A549 (cell line): Measurements from ENCODE around the gene IRX3.

Experiments
- BHLHE40 ChIP-seq: IDR thresholded peaks from 2 replicates; pipeline ENCODE4 v1.6.1; 2012; ENCODE audit warnings: low read depth, low read length, inconsistent platforms
- CTCF ChIP-seq: fragments of >200 bp; sonication (Bioruptor Twin); formaldehyde crosslinking; IDR thresholded peaks from 3 replicates; pipeline ENCODE4 v1.5.1; 2016
- EP300 ChIP-seq, 2 experiments: fragments of >200 bp; sonication (Bioruptor Twin); formaldehyde crosslinking; IDR thresholded peaks; 2 replicates in 1 of 2; 3 replicates in 1 of 2; pipeline ENCODE4 v1.6.1; 2016 to 2017
- JUN ChIP-seq, 2 experiments: fragments of >200 bp; sonication (Bioruptor Twin); formaldehyde crosslinking; IDR thresholded peaks; 2 replicates in 1 of 2; 3 replicates in 1 of 2; pipeline ENCODE4 v1.6.1; 2016 to 2017
- KDM1A ChIP-seq: fragments of 200-600 bp; sonication (generic); IDR thresholded peaks from 2 replicates; pipeline ENCODE4 v1.6.1; 2016; ENCODE audit warnings: low read depth, mild to moderate bottlenecking
- MAX ChIP-seq: IDR thresholded peaks from 2 replicates; pipeline ENCODE4 v1.6.1; 2012
- MYC ChIP-seq: IDR thresholded peaks from 2 replicates; pipeline ENCODE4 v1.6.1; 2012; ENCODE audit warnings: mild to moderate bottlenecking, inconsistent platforms, low read length, improper control_type of control experiment, borderline replicate concordance
- NR3C1 ChIP-seq: fragments of >200 bp; sonication (Bioruptor Twin); formaldehyde crosslinking; IDR thresholded peaks from 3 replicates; pipeline ENCODE4 v1.6.1; 2017
- PBX3 ChIP-seq: IDR thresholded peaks from 2 replicates; pipeline ENCODE4 v1.6.1; 2012
- POLR2A ChIP-seq: IDR thresholded peaks from 2 replicates; pipeline ENCODE4 v1.6.1; 2012; ENCODE audit warnings: mild to moderate bottlenecking, low read length
- RAD21 ChIP-seq, 2 experiments: fragments of >200 bp in 1 of 2; sonication (Bioruptor Twin) in 1 of 2; formaldehyde crosslinking in 1 of 2; IDR thresholded peaks in 1 of 2; conservative IDR thresholded peaks in 1 of 2; 2 replicates in 1 of 2; 3 replicates in 1 of 2; pipeline ENCODE4 v1.6.1; 2012 to 2018; ENCODE audit warnings: inconsistent platforms in 1 of 2
- REST ChIP-seq: fragments of 200-600 bp; sonication (generic); IDR thresholded peaks from 2 replicates; pipeline ENCODE4 v1.6.1; 2016; ENCODE audit warnings: antibody characterized with exemption, mild to moderate bottlenecking, moderate library complexity
- RNF2 ChIP-seq: fragments of 200-600 bp; sonication (generic); IDR thresholded peaks from 2 replicates; pipeline ENCODE4 v1.6.1; 2016; ENCODE audit warnings: low read depth, mild to moderate bottlenecking, antibody characterized with exemption, moderate library complexity, borderline replicate concordance

GRCh38 chr16:54242199-54242598 is 44.4 kb downstream of the IRX3 start:
- TF ChIP-seq KDM1A, result no peak
- no peak for TF ChIP-seq CTCF
- TF ChIP-seq MAX, result no peak
- no peak for TF ChIP-seq POLR2A
- TF ChIP-seq REST, result no peak
- TF ChIP-seq PBX3, result no peak
- no peak for TF ChIP-seq RNF2
- TF ChIP-seq BHLHE40, result no peak
- no peak for TF ChIP-seq RAD21 (conservative IDR thresholded peaks at IDR 0.05 in 1 of 2, IDR thresholded peaks at IDR 0.05 in 1 of 2)
- no peak for TF ChIP-seq MYC
- TF ChIP-seq NR3C1, result no peak
- no peak for TF ChIP-seq JUN (IDR thresholded peaks at IDR 0.05)
- no peak for TF ChIP-seq EP300 (IDR thresholded peaks at IDR 0.05)
